Lower lobe of right lung (tissue), 2 donors: ENCODE data around the gene ESYT1. TPM values are rescaled to one million over a fixed set of nuclear protein-coding genes. Genes with fewer than 3 reads are reported as not detected.
A peak's percentile ranks its signal among the peaks of the same experiment; 100 is the strongest.

Experiments
- ATAC-seq, 2 donors: fragments of 200-7000 bp; cut with Tn5 transposase; one replicate each; pipeline ENCODE4 v1.9.1; 2020 to 2022; ENCODE audit warnings: mild to moderate bottlenecking in 2 of 2, moderate library complexity in 2 of 2
- DNase-seq: peaks from one replicate; pipeline ENCODE4 v3.0.0-alpha.2; 2020
- H3K27ac ChIP-seq: fragments of 200-600 bp; one replicate; pipeline ENCODE4 v1.8.0; 2022
- H3K27me3 ChIP-seq: fragments of 200-600 bp; one replicate; pipeline ENCODE4 v1.8.0; 2022; ENCODE audit warnings: low read depth
- H3K36me3 ChIP-seq: fragments of 200-600 bp; one replicate; pipeline ENCODE4 v1.8.0; 2022; ENCODE audit warnings: mild to moderate bottlenecking
- H3K4me1 ChIP-seq: fragments of 200-600 bp; one replicate; pipeline ENCODE4 v1.8.0; 2022
- H3K4me3 ChIP-seq: fragments of 200-600 bp; one replicate; pipeline ENCODE4 v1.8.0; 2022; ENCODE audit warnings: mild to moderate bottlenecking
- H3K9me3 ChIP-seq: fragments of 200-600 bp; one replicate; pipeline ENCODE4 v1.8.0; 2022
- intact Hi-C: fragments of 100-400 bp; cut with DNase I; formaldehyde crosslinking; loops from one replicate; pipeline ENCODE4 v1.11.0; 2022
- total RNA-seq: library from RNA; stranded (reverse); fragmentation: NEBNext Ultra II Directional; extraction: Animal tissue kit (Norgen Biotek cat#: 25700); gene quantifications from one replicate; pipeline ENCODE4 v1.2.1, GENCODE V29; 2021
- TF ChIP-seq, protein P1 (sequence below): fragments of 200-600 bp; IDR thresholded peaks from one replicate; pipeline ENCODE4 v1.8.0; 2022; ENCODE audit warnings: antibody characterized with exemption, mild to moderate bottlenecking
- donor health status: DM: no; HTN: yes; CAD: no; lungs with severe emphysema.

The ESYT1 gene
- total RNA-seq, 1 donor from 2014 or later = 114 TPM

DNA sequence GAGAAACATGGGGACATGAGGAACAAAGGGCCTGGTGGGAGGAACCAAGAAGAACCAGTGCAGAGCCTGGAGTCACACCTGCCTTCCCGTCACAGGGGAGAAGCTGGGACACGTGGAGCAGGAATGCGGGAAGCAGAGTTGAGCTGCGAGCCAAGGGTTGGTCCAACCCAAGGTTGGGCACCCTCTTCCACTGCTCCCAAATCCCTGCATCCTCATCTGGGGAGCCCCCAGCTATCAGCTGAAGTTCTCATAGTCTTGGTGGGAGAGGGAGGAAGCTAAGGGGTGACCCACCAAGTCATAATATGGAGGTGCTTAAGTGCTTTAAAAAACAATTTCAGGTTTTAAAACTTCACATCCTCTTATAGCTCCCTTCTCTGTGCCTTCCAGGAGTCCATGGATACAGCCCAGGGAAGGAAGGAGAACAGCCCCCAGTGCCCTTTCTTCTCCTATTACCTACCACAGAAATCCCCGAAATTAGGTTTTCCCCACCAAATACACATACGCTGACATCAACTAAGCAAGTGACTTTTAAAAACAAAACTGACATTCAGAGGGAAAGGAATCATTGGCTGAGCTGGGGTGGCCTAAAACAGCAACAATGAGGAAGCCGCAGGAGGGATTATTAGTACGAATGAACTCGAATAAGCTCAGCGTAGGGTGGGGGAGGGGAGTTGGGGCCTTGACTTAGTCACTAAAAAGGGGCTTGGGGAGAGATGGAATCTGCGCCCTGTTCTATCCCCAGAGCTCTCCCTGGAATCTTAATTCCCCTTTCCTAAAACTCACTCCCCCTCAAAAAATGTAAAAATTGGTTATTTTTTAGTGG, 34.6 kb downstream of the ESYT1 start:
- intact Hi-C loops = no loop called here
- no peak for ATAC-seq
- H3K27me3 ChIP-seq = no peaks in the 10 kb centered on the region
- no peak overlapping the region for H3K4me3 ChIP-seq
- peaks cover 39% of the 10 kb centered on the region for H3K4me1 ChIP-seq
- no peak for DNase-seq
- peak overlapping the region; percentile 96 for H3K27ac ChIP-seq
- H3K9me3 ChIP-seq = no peaks in the 10 kb centered on the region
- TF ChIP-seq, protein P1, sequence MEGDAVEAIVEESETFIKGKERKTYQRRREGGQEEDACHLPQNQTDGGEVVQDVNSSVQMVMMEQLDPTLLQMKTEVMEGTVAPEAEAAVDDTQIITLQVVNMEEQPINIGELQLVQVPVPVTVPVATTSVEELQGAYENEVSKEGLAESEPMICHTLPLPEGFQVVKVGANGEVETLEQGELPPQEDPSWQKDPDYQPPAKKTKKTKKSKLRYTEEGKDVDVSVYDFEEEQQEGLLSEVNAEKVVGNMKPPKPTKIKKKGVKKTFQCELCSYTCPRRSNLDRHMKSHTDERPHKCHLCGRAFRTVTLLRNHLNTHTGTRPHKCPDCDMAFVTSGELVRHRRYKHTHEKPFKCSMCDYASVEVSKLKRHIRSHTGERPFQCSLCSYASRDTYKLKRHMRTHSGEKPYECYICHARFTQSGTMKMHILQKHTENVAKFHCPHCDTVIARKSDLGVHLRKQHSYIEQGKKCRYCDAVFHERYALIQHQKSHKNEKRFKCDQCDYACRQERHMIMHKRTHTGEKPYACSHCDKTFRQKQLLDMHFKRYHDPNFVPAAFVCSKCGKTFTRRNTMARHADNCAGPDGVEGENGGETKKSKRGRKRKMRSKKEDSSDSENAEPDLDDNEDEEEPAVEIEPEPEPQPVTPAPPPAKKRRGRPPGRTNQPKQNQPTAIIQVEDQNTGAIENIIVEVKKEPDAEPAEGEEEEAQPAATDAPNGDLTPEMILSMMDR = no peak
- peaks cover 84% of the 10 kb centered on the region for H3K36me3 ChIP-seq

DNA sequence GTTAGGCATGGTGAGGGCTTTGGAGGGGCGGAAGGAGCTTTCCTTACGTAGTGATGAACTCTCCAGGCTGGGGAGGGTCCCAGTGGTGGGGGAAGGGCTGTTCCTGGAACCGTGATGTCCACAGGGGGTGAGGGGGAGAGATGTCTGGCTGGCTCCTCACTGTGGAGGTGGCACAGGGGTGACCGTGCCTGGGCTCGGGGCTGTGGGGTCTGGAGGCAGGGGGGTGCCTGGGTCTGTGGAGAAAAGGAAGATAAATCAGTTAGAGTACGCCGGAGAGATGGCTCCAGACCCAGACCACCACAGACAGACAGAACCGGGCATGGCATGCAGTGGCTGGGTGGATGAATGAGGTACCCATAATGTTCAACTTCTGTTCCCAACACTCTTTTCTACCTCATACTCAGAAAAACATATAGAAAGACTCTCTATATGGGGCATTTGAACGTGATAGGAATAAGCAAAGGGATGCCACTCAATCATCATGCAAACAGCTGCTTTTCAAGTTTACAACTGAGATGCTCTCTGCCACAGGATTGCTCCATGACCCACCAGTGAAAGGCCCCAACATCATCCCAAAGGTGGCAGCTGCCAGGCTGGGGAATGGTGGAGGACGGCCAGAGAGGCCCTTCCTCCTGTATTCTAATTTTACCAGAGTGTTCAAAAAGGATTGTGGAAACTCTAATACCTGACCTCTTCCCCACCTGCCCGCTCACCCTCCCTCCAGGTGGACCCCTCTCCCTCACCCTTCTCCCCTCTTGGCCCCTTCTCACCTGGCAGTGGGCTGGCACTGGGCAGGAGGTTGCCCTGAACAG, 35.7 kb downstream of the ESYT1 start:
- H3K27ac ChIP-seq = no peak overlapping the region
- DNase-seq (no peak), ATAC-seq (no peak)
- H3K27me3 ChIP-seq = no peaks in the 10 kb centered on the region
- peaks cover 93% of the 10 kb centered on the region for H3K36me3 ChIP-seq
- H3K9me3 ChIP-seq = no peaks in the 10 kb centered on the region
- TF ChIP-seq, protein P1 = no peak
- no peak overlapping the region for H3K4me3 ChIP-seq
- intact Hi-C loops = no loop called here
- H3K4me1 ChIP-seq = peaks cover 39% of the 10 kb centered on the region

DNA sequence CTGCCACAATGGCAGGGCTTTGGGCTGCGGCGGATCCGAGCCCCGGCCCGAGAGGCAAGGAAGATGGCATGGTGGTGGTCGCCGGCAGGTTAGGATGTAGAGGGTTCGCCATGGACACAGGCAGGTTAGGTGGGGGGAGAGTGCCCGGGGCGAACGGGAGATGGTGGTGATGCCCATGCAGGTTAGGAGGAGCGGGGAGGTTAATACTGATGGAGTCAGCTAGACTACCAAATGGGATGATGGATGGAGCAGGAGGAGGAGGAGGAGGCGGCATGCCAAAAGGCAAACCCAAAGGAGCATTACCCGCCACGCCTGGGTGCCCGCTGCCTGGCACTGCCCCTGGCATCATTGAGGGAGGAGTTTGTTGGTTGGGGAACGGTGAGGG, 36.3 kb downstream of the ESYT1 start:
- no peaks in the 10 kb centered on the region for H3K9me3 ChIP-seq
- TF ChIP-seq, protein P1 = no peak
- no peak overlapping the region for H3K4me3 ChIP-seq
- intact Hi-C loops = no loop called here
- no peaks in the 10 kb centered on the region for H3K27me3 ChIP-seq
- peaks cover 98% of the 10 kb centered on the region for H3K36me3 ChIP-seq
- ATAC-seq (no peak), DNase-seq (no peak)
- H3K4me1 ChIP-seq = peaks cover 38% of the 10 kb centered on the region
- no peak overlapping the region for H3K27ac ChIP-seq

DNA sequence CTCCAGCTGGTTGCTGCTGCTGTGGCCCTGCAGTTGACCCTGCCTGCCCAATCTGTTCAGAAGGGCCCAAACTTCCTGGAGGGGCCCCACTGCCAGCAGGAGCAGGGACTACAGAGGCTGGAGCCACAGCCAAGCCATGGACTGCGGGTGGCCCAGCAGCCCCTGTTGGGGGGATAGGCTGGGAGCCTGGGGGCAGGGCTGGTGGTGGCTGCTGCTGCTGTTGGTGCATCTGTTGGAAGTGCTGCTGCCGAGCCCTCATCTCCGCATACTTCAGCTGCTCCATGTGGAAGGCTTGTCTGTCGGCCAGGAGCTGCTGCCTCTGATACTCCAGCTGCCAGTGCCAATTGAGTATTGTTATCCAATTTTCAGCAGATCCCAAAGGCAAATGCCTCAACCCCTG, 37.3 kb downstream of the ESYT1 start:
- Histone ChIP-seq H3K27me3 (no peaks in the 10 kb centered on the region), H3K36me3 (peaks cover 98% of the 10 kb centered on the region), H3K9me3 (no peaks in the 10 kb centered on the region), H3K27ac (no peak overlapping the region), H3K4me1 (peaks cover 28% of the 10 kb centered on the region), H3K4me3 (no peak overlapping the region)
- peak; percentile 1 to 8 for ATAC-seq
- TF ChIP-seq, protein P1 = no peak
- no peak for DNase-seq
- intact Hi-C loops = no loop called here

DNA sequence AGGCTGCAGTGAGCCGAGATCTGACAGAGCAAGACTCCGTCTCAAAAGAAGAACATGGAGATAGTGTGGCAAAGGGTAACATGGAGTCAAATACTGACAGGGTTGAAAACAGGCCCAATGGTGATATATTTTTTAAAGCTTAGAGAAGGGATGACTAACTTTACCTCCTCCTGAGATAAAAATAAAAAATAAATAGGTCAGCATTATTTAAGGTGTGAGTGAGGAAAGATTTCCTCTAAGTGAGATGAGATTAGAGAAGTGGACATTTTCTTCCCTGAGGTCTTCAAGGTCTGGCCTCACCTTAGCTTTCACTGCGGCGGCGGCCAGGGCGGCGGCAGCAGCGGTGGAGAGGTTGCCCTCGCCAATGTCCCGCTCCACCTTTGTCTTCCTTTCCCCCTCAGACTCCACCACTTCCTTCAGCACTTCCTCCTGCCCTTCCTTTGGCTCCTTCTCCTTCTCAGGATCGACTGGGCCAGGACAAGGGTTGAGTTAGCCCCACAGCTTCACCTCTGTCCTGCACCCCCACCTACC, 41.2 kb downstream of the ESYT1 start:
- Histone ChIP-seq H3K4me1 (no peaks in the 10 kb centered on the region), H3K27ac (no peak overlapping the region), H3K9me3 (no peaks in the 10 kb centered on the region), H3K36me3 (peaks cover 98% of the 10 kb centered on the region), H3K4me3 (no peak overlapping the region), H3K27me3 (no peaks in the 10 kb centered on the region)
- TF ChIP-seq, protein P1 = no peak
- DNase-seq (no peak), ATAC-seq (no peak)
- intact Hi-C loops = no loop called here
